CD4-positive, alpha-beta T cell treated with Interleukin-10 for 1 hour (primary cell): ENCODE measurements around the gene TERT.
A peak's percentile ranks its signal among the peaks of the same experiment; 100 is the strongest.
"Not testable (repeated sequence)": the region's sequence is repeated elsewhere in the genome, so short reads cannot be mapped to it uniquely, and the experiment has no call there.

ENCODE experiments used
- DNase-seq: peaks from one replicate; pipeline ENCODE4 v3.0.0-alpha.2; 2020

Gene TERT

DNA sequence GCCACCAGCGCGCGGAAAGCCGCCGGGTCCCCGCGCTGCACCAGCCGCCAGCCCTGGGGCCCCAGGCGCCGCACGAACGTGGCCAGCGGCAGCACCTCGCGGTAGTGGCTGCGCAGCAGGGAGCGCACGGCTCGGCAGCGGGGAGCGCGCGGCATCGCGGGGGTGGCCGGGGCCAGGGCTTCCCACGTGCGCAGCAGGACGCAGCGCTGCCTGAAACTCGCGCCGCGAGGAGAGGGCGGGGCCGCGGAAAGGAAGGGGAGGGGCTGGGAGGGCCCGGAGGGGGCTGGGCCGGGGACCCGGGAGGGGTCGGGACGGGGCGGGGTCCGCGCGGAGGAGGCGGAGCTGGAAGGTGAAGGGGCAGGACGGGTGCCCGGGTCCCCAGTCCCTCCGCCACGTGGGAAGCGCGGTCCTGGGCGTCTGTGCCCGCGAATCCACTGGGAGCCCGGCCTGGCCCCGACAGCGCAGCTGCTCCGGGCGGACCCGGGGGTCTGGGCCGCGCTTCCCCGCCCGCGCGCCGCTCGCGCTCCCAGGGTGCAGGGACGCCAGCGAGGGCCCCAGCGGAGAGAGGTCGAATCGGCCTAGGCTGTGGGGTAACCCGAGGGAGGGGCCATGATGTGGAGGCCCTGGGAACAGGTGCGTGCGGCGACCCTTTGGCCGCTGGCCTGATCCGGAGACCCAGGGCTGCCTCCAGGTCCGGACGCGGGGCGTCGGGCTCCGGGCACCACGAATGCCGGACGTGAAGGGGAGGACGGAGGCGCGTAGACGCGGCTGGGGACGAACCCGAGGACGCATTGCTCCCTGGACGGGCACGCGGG is at the start of gene TERT:
Gene TERT, minus strand, starts transcription at position 234 of the 815 bp plus-strand sequence. Its CDS starts 79 bp downstream, at position 155.
- peak; percentile 82 for DNase-seq

DNA sequence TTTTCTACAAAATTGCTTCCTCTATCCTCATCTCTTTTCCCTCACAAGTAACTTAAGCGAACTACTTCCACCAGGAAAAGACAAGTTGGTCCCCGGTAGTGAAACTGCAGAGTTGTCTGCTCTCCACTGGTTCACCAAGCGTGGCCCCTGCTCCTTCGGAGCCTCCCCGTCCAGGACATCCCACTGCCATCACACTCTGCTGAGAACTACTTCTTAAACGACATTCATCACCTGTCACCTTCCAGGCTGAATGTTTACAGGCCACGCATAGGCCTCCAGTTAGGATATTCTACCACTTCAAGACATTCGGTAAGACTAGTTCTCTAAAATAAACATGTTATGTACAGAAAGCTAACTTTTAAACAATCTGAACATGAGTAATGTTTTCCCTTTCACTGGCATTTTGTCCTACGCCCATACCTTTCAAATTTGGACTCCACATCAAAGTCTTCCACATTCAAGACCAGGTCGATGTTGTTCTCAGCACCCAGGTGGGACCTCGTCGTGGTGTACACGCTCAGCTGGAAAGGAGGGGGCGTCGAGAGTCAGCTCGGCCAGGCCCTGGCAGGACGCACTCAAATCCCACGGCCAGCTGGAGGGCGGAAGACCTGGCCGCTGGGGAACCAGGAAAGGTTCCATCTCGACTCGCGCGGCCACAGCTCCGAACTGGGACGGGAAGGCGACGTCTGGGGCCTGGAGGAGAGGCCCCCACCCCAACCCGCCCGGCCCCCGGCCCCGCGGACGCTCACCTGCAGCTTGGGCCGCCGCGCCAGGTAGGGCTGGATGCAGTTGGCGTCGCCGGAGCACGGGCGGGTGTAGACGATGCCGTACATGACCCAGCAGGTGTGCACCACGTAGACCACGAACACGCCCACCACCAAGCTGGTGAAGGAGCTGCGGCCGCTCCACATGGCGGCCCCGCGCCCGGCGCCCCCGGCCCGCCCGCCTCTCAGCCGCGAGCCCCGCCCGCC is 49.3 kb upstream of the TERT start:
- DNase-seq = no peak

DNA sequence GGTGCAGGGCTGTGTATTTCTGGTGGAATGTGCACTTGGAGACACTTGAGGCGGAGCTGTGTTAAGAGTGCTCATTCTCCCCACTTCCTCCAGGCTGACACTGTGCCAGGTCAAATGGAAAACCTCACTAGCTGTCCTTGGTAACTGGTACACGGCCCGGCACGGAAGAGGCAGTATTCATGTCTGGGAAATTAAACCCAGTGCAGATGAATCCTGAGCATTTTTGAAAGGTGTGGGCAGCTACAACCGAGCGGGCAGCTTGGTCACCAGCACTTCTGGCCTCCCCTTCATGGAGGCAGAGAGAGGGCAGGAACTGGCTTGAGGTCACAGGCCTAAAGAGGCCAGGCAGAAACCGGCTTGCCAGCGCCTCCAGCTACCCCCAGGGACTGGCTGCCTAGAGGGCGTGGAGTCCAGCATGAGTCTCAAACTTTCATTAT is 48.5 kb upstream of the TERT start:
- DNase-seq = no peak

DNA sequence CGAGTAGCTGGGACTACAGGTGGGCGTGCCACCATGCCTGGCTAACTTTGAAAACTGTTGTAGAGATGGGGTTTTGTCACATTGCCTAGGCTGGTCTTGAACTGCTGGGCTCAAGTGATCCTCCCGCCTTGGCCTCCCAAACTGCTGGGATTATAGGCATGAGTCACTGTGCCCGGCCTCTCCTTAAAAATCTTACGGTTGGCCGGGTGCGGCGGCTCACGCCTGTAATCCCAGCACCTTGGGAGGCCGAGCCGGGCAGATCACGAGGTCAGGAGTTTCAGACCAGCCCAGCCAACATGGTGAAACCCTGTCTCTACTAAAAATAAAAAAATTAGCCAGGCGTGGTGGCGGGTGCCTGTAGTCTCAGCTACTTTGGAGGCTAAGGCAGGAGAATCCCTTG is 47.8 kb upstream of the TERT start:
- DNase-seq = not testable (repeated sequence)

DNA sequence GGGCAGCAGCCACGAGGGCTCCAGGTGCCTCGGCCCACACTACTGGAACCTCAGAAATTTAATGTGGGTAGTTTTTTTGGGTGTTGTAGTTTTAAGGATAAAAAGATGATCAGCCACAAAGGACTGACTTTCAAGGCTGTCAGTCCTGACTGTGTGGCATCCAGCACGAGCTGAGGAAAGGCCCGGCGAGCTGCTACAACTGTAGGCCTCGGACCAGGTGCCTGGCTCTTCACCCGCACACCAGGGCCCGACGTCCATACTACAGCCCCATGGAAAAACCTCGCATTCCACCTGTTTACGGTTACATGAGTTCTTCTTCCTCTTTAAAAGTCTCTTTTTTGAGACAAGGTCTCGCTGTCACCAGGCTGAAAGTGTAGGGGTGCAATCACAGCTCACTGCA is 47.4 kb upstream of the TERT start:
- no peak for DNase-seq

DNA sequence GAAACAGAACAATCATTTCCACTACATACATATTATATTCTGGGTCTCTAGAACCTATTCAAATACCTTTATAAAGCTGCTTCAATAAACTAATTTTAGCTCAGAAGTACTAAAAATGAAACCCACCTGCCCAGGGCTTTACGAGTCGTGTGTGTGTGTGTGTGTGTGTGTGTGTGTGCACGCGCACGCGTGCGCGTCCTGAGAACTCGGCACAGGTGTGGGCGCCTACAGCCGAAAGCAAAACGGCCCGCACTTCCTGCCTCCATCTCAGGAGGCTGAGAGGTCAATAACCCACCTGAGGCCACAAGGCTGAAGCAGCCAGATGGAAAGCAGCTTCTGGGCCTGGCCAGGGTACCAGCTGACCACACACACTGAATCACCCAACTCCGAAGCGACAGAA is 47.0 kb upstream of the TERT start:
- no peak for DNase-seq

DNA sequence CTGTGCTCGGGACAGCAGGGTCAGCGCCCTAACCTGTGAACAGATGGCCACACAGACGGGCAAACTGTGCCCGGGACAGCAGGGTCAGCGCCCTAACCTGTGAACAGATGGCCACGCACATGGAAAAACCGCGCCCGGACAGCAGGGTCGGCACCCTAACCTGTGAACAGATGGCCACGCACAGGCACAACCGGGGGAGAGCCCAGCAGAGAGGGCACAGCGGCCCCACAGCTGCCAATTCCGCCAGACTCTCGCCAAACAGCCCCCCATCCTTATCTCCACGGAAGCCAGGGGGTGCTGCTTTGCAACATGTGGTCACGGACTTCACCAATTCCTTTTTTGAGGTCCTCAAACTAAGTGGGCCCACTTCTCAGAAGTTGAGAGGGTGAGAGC is 44.9 kb upstream of the TERT start:
- DNase-seq = not testable (repeated sequence)

DNA sequence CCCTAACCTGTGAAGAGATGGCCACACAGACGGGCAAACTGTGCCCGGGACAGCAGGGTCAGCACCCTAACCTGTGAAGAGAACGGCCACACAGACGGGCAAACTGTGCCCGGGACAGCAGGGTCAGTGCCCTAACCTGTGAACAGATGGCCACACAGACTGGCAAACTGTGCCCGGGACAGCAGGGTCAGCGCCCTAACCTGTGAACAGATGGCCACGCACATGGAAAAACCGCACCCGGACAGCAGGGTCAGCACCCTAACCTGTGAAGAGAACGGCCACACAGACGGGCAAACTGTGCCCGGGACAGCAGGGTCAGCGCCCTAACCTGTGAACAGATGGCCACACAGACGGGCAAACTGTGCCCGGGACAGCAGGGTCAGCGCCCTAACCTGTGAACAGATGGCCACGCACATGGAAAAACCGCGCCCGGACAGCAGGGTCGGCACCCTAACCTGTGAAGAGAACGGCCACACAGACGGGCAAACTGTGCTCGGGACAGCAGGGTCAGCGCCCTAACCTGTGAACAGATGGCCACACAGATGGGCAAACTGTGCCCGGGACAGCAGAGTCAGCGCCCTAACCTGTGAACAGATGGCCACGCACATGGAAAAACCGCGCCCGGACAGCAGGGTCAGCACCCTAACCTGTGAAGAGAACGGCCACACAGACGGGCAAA is 44.4 kb upstream of the TERT start:
- not testable (repeated sequence) for DNase-seq

DNA sequence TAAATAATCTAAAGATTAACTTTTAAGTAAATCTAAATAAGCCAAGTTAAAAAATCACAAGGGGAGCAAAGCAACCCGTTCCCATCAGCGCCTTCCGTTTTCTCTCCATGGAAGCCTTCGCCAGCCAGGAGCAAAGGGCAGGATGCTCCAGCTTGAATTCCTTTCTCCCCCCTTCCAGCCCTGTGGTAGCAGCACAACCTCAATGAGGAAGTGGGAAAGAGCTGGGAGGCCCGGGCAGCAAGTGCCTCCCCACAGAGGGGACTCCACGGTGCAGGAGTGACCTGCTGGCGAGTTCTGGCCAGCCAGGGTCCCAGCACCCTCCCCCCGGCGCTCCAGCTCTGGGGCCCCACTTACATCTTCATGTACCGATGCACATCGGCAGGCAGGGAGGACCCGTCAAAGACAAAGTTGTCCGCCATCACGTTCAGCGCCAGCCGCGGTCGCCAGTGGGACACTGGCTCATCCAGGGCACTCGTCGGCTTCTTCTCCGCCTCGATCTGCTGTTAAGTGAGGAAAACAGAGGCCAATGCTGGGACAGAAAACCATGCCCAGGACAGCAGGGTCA is 43.7 kb upstream of the TERT start:
- DNase-seq = no peak

DNA sequence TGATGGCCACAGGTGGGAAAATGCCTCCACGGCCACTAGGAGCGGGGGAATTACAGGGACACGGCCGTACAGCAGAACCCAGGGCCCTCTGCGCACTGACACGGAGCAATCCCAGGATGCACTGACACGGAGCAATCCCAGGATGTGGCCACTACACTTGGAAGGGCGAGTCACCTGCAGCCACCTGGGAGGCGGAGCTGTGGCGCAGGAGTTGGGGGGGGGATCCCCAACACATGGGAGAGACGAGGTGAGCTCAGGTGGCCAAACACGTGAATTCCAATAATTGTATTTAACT is 43.3 kb upstream of the TERT start:
- no peak for DNase-seq

DNA sequence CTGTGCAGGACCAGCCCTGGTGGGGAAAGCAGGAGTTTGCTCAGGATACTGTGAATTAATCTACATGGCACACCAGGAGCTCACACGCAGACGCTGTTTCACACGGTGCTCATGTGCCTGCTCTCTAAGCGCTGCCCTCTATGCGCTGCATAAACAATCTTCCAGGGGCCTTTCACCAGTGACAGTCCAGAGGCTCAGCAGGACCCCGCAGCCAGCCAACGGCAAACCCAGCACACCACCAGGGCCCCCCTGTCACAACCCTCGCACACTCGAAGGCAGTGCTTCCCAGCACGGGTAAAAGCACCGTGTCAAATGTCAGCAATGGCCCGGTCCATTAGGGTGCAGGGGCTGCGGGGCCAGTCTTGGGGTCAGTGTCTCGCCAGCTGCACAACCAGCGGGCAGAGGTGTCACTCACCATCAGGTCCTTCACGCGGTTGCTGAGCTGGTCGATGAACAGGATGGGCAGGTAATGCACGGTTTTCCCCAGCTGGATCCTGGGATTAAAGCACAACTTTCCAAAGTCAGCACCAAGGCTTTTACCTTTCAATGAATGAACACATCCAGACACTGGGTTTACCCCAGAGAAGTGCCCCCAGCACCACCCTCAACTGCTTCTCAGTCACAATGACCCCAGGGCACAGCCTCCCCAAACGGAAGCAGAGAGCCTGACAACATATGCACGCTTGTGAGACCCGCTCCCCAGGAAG is 42.8 kb upstream of the TERT start:
- no peak for DNase-seq

DNA sequence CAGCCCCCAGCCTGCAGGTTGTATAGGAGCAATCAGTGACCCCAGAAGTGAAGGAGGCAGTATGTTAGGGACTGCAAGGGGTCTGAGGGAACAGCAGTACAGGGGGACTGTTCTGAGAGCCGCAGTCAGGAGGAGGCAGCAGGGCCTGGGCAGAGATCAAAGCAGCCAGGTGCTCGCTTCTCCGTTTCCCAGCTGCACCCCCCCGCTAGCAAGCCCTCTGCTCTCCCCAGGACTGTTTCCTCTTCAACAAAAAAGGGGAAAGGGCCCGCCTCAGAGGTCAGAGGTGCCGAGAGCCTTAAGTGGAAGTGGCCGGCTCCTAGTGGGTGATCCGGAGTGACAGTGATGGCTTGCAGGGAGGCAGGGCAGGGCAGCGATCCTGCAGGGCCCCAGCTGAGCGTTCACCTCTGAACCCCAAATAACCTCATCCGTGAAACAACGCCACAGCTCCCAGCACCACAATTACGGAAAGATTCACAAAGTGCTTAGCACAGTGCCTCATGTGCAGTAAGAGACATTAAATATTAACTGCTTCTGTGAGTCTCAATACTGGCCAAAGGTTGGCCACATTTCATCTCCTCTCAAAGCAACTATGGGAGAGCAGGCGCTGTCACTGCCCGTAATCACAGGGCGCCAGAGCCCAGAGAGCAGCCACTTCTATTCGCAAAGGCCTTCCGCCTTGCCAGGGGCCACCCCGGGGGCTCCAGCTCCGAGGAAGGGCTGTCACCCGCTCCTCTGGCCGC is 42.1 kb upstream of the TERT start:
- DNase-seq = no peak

DNA sequence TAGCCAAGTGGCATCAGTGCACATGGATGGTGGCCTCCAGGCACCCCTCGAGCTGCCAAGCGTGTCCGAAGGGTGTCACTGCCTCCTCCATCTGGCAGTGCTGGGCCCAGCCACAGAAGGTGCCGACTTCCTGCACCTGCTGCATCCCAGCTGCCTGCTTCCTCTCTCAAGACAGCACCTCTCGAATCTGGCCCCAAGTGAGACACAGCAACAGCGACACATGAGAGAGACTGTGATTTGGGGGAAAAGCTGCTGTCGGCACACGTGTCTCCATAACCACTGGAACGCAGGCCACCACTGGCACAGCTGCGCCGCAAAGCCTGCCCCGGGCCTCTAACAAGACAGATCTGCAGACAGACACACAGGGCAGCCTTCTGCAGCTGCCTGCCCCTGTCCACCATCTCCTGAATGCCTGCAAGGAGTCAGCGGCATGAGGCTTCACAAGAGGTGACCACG is 41.3 kb upstream of the TERT start:
- no peak for DNase-seq

DNA sequence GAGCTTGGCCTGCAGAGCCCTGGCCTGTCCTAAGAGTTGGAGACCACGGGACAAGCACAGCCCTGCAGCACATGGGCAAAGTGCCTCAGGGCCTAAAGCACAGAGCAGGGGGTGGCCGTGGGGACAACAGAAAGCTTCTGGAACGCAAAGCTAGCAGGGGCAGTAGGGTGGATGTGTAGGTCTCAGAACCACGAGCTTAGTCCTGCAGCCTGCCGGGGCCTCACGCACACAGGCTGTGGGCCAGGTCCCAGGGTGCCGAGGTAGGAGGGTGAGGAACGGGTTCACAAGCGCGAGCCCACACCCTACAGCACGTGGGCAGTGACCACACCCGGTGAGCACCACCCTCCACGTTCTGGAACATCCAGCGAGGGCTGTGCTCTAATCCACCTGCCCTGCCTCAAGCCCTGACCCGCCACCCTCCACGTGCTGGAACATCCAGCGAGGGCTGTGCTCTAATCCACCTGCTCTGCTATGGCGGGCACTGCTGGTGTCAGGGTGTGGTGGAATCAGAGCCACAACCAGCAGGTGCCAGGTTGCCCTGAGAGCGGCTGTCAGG is 40.8 kb upstream of the TERT start:
- DNase-seq = no peak

DNA sequence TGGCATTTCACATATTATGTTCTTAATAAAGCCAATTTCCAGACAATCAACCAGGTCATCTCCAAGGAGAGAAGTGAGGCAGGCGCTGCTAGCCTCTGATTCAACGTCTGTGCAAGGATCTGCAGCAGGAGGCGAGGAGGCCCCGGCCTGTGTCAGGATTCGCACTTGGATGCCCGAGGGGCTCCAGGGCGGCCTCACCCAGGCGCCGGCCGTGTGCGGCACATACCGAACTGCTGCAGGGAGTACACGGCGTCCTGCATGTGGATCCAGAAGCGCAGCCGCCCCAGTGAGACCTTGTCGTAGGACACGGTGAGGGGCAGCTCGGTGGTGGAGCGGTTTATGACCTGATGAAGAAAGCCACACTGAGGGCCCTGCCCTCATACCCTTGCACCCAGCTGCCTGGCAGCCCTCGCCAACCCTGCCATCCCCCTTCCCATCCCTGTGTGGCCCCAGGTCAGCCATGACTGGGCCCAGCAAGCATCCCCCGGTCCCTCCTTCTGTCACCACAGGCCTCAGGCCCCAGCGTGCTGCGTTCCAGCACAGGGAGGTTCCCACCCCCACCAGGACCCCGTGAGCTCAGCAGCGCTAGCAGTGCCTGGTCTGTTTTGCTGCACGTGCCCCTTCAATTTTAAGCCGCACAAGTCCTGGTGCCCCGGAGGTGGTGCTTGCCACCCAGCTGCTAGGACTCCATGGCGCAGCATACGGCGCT is 40.1 kb upstream of the TERT start:
- no peak for DNase-seq

DNA sequence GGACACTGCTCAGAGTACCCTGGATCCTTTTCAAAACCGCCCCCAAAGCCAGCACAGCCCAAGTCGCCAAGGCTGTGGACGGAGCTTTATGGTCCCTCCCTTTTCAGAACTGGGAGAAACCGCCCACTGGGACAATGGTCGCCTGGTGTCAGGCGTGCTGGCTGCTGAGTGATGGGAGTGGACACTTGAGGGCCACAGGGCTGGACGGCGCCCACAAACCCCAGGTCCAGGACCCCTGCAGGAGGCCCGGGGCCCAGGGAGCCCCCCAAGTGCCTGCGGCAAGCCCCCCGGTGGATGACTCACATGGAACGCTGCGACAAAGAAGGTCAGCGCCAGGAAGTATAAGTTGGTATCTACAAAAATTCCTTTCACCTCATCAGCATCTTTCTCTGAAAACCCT is 39.1 kb upstream of the TERT start:
- no peak for DNase-seq

DNA sequence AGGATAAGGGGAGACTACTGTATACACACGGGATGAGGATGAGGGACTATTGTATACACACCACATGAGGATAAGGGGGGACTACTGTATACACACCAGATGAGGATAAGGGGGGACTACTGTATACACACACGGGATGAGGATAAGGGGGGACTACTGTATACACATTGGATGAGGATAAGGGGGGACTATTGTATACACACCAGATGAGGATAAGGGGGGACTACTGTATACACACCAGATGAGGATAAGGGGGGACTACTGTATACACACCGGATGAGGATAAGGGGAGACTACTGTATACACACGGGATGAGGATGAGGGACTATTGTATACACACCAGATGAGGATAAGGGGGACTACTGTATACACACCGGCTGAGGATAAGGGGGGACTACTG is 38.4 kb upstream of the TERT start:
- DNase-seq = peak; percentile 11

DNA sequence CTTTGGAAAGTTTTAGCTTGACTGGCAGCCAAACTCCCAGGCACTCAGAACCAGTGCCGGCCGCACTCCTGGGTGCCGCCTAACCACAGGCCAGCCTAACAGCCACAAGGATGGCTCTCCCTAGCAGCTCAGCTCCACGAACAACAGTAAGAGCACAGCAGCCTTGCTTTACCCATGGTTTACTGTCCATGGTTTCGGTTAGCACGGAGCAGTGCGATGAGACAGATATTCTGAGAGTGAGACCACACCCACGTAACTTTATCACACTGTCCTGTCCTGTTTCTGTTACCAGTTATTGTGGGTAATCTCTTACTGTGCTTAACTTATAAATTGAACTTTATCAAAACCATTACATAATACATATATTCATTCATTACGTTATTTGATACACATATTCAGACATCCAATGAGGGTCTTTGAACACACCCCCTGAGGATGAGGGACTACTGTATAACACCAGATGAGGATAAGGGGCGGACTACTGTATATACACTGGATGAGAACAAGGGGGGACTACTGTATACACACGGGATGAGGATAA is 37.7 kb upstream of the TERT start:
- DNase-seq = no peak

DNA sequence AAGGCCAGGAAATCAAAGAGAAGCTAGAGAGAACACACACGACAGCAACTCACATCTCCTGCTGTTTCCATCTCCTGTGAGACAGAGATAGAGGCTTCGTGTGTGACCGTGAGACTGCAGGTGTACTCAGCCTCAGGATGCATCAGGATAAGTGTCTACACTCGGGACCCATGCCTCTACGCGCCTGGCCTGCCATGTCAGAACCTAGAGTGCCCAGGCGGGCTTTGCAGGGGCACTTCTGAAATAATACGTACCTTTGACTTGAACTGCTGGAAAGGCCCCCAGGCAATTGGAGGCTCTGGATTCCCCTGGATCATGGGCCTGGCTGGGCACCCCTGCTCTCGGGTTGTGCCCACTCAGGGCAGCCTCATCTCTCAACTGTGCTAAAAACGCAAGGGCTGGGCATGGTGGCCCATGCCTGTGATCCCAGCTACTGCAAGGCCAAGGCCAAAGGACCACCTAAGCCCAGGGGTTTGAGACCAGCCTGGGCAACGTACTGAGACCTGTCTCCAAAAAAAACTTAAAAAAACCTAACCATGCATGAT is 37.1 kb upstream of the TERT start:
- no peak for DNase-seq
